H1 (cell line): ENCODE data around the gene GAN. TPM values are rescaled to one million over a fixed set of nuclear protein-coding genes. Genes with fewer than 3 reads are reported as not detected.

Experiments
- CTCF ChIA-PET: fragments of 300-600 bp; sonication (Branson Sonifier 250); formaldehyde crosslinking; loops from one replicate; lab custom pipeline; 2021; ENCODE audit not compliant: partially characterized antibody; lab: Charles Lee
- POLR2A ChIA-PET: fragments of 300-600 bp; sonication (Branson Sonifier 250); formaldehyde crosslinking; loops from one replicate; lab custom pipeline; 2021; ENCODE audit warnings: inconsistent platforms; ENCODE audit not compliant: partially characterized antibody; lab: Charles Lee
- DNase-seq, 2 experiments: peaks; one replicate each; pipeline versions ENCODE4 v3.0.0 to v3.0.0-alpha.2; 2010 to 2022; ENCODE audit warnings: low spot score in 2 of 2, low read depth in 1 of 2, mixed read lengths in 1 of 2
- FAIRE-seq: peaks from 2 replicates; lab custom pipeline; 2011; peaks lifted over from hg19 to GRCh38; lab: Jason Lieb, UNC
- H2AFZ ChIP-seq: 2 replicates; pipeline ENCODE4 v1.8.1; 2012; ENCODE audit warnings: low read length, inconsistent platforms
- H2AK5ac ChIP-seq: 2 replicates; pipeline ENCODE4 v1.6.1; 2013; ENCODE audit warnings: low read depth, low read length
- H2BK120ac ChIP-seq: replicated peaks from 2 replicates; pipeline ENCODE3; 2013; ENCODE audit warnings: low read depth, low read length, inconsistent platforms
- H2BK12ac ChIP-seq: 2 replicates; pipeline ENCODE4 v1.6.1; 2013; ENCODE audit warnings: low read depth, low read length
- H2BK15ac ChIP-seq: 2 replicates; pipeline ENCODE4 v1.6.1; 2013; ENCODE audit warnings: low read length
- H2BK20ac ChIP-seq: 2 replicates; pipeline ENCODE4 v1.6.1; 2013; ENCODE audit warnings: low read length
- H2BK5ac ChIP-seq: 2 replicates; pipeline ENCODE4 v1.6.1; 2013; ENCODE audit warnings: low read depth, low read length
- H3K14ac ChIP-seq: 2 replicates; pipeline ENCODE4 v1.6.1; 2013; ENCODE audit warnings: inconsistent platforms; ENCODE audit not compliant: insufficient read length
- H3K18ac ChIP-seq: 2 replicates; pipeline ENCODE4 v1.6.1; 2013; ENCODE audit warnings: low read length; ENCODE audit errors: extremely low read depth
- H3K23ac ChIP-seq: 2 replicates; pipeline ENCODE4 v1.6.1; 2013; ENCODE audit warnings: inconsistent platforms; ENCODE audit not compliant: insufficient read length
- H3K23me2 ChIP-seq: 2 replicates; pipeline ENCODE4 v1.6.1; 2013; ENCODE audit warnings: low read depth, low read length
- H3K27ac ChIP-seq: 2 replicates; pipeline ENCODE4 v1.6.1; 2011; ENCODE audit warnings: low read depth, low read length, inconsistent platforms
- H3K27me3 ChIP-seq, 4 experiments: replicated peaks in 1 of 4; 1 replicate in 1 of 4; 2 replicates in 3 of 4; pipeline versions ENCODE4 v1.6.1 to v1.8.1; 2011 to 2013; ENCODE audit warnings: low read length in 3 of 4, mild to moderate bottlenecking in 3 of 4, inconsistent platforms in 2 of 4, mixed read lengths in 2 of 4, moderate library complexity in 1 of 4; ENCODE audit not compliant: control insufficient read depth in 3 of 4, insufficient read depth in 3 of 4; ENCODE audit errors: extremely low read depth in 1 of 4
- H3K36me3 ChIP-seq, 4 experiments: 2 replicates each; pipeline versions ENCODE4 v1.6.1 to v1.8.1; 2011 to 2013; ENCODE audit warnings: mild to moderate bottlenecking in 4 of 4, low read length in 3 of 4, moderate library complexity in 2 of 4, control low read depth in 1 of 4, inconsistent platforms in 1 of 4; ENCODE audit not compliant: insufficient read depth in 4 of 4, control insufficient read depth in 2 of 4
- H3K4ac ChIP-seq: replicated peaks from 2 replicates; pipeline ENCODE3; 2013; ENCODE audit warnings: low read length, low read depth, mixed read lengths, inconsistent platforms; ENCODE audit not compliant: insufficient read length
- H3K4me1 ChIP-seq, 4 experiments: replicated peaks in 1 of 4; 1 replicate in 1 of 4; 2 replicates in 3 of 4; pipeline versions ENCODE4 v1.6.1 to v1.8.1; 2011 to 2013; ENCODE audit warnings: low read length in 3 of 4, inconsistent platforms in 2 of 4, mixed read lengths in 1 of 4; ENCODE audit not compliant: insufficient read depth in 4 of 4, control insufficient read depth in 3 of 4
- H3K4me2 ChIP-seq, 2 experiments: 2 replicates each; pipeline versions ENCODE4 v1.6.1 to v1.8.1; 2011 to 2013; ENCODE audit warnings: low read depth in 2 of 2, low read length in 2 of 2, control low read depth in 1 of 2, inconsistent platforms in 1 of 2, mild to moderate bottlenecking in 1 of 2; ENCODE audit not compliant: insufficient read depth in 1 of 2
- H3K4me3 ChIP-seq, 4 experiments: fragments of 200-600, 300-600 bp in 1 of 4; sonication (generic), shearing (Covaris generic), sonication (Bioruptor Twin) in 1 of 4; 2 replicates each; pipeline versions ENCODE4 v1.5.1 to v1.8.1; 2011 to 2016; ENCODE audit warnings: low read length in 4 of 4, low read depth in 3 of 4, control low read depth in 2 of 4, inconsistent platforms in 2 of 4, mild to moderate bottlenecking in 2 of 4, mixed read lengths in 1 of 4, moderate library complexity in 1 of 4; ENCODE audit not compliant: insufficient read depth in 2 of 4; ENCODE audit errors: extremely low read depth in 1 of 4
- H3K56ac ChIP-seq: replicated peaks from 2 replicates; pipeline ENCODE3; 2013; ENCODE audit warnings: low read depth, mild to moderate bottlenecking, mixed read lengths, low read length, inconsistent platforms; ENCODE audit not compliant: insufficient read length
- H3K79me1 ChIP-seq: 2 replicates; pipeline ENCODE4 v1.6.1; 2013; ENCODE audit warnings: low read depth, low read length, control low read depth
- H3K79me2 ChIP-seq, 2 experiments: 2 replicates each; pipeline versions ENCODE4 v1.6.1 to v1.8.1; 2012 to 2013; ENCODE audit warnings: low read length in 2 of 2, mild to moderate bottlenecking in 2 of 2, inconsistent platforms in 1 of 2; ENCODE audit not compliant: insufficient read depth in 2 of 2, control insufficient read depth in 1 of 2
- H3K9ac ChIP-seq, 4 experiments: replicated peaks in 1 of 4; 1 replicate in 1 of 4; 2 replicates in 3 of 4; pipeline versions ENCODE4 v1.6.1 to v1.8.1; 2011 to 2013; ENCODE audit warnings: low read depth in 3 of 4, low read length in 3 of 4, control low read depth in 2 of 4, mild to moderate bottlenecking in 2 of 4, moderate library complexity in 2 of 4, inconsistent platforms in 1 of 4; ENCODE audit errors: extremely low read depth in 1 of 4
- H3K9me3 ChIP-seq, 2 experiments: 2 replicates each; pipeline versions ENCODE4 v1.6.1 to v1.8.1; 2012 to 2013; ENCODE audit warnings: mild to moderate bottlenecking in 2 of 2, moderate library complexity in 2 of 2, control low read depth in 1 of 2, inconsistent platforms in 1 of 2, low read depth in 1 of 2, low read length in 1 of 2, mixed read lengths in 1 of 2; ENCODE audit not compliant: insufficient read depth in 2 of 2
- H4K20me1 ChIP-seq, 2 experiments: replicated peaks in 1 of 2; 2 replicates each; pipeline versions ENCODE3 to v1.8.1; 2011 to 2013; ENCODE audit warnings: inconsistent platforms in 2 of 2, low read length in 2 of 2, mild to moderate bottlenecking in 1 of 2; ENCODE audit not compliant: insufficient read depth in 2 of 2, control insufficient read depth in 1 of 2
- H4K5ac ChIP-seq: 2 replicates; pipeline ENCODE4 v1.6.1; 2013; ENCODE audit warnings: low read length, low read depth, mixed read lengths, inconsistent platforms; ENCODE audit not compliant: insufficient read length
- H4K8ac ChIP-seq: 2 replicates; pipeline ENCODE4 v1.8.0; 2013; ENCODE audit warnings: mild to moderate bottlenecking, moderate library complexity, low read length, inconsistent platforms; ENCODE audit not compliant: insufficient read depth; ENCODE audit errors: extremely low read depth
- H4K91ac ChIP-seq: replicated peaks from 2 replicates; pipeline ENCODE3; 2013; ENCODE audit warnings: low read length, mixed read lengths, inconsistent platforms; ENCODE audit not compliant: insufficient read length
- BACH1 ChIP-seq: IDR thresholded peaks from 2 replicates; pipeline ENCODE4 v1.6.1; 2012; ENCODE audit warnings: low read length, improper control_type of control experiment
- JUN ChIP-seq: IDR thresholded peaks from 2 replicates; pipeline ENCODE4 v1.6.1; 2011; ENCODE audit warnings: low read depth, mild to moderate bottlenecking, improper control_type of control experiment, low read length
- KDM1A ChIP-seq: fragments of 200-600, 300-600 bp; sonication (generic); IDR thresholded peaks from 2 replicates; pipeline ENCODE4 v1.7.1; 2016; ENCODE audit warnings: mild to moderate bottlenecking, low read length, borderline replicate concordance
- SAP30 ChIP-seq: fragments of 300-600 bp; sonication (generic); IDR thresholded peaks from 2 replicates; pipeline ENCODE4 v1.7.1; 2012; ENCODE audit warnings: low read length, moderate library complexity, mild to moderate bottlenecking, inconsistent platforms; ENCODE audit not compliant: insufficient read depth, insufficient replicate concordance
- SUZ12 ChIP-seq: fragments of 200-600 bp; sonication (generic); IDR thresholded peaks from 2 replicates; pipeline ENCODE4 v1.6.1; 2012; ENCODE audit warnings: mild to moderate bottlenecking, inconsistent platforms, low read length, moderate library complexity, mixed read lengths
- ZNF274 ChIP-seq: IDR thresholded peaks from 2 replicates; pipeline ENCODE4 v1.7.0; 2012; ENCODE audit warnings: low read length, borderline replicate concordance; ENCODE audit errors: extremely low read depth
- WGBS, 2 experiments: shearing (Covaris generic) in 1 of 2; methylation state at CpG; one replicate each; pipeline versions ENCODE4 v1.1.6 to v1.1.7; 2013 to 2015; ENCODE audit warnings: low lambda C conversion rate in 2 of 2, mixed read lengths in 2 of 2, inconsistent platforms in 1 of 2, low coverage in 1 of 2, missing lambda C conversion rate in 1 of 2; ENCODE audit not compliant: insufficient replicate concordance in 2 of 2, insufficient coverage in 1 of 2, insufficient read length in 1 of 2; ENCODE audit errors: extremely low coverage in 1 of 2, missing lambda C conversion rate in 1 of 2; 5-methylcytosine and 5-hydroxymethylcytosine counted together
- polyA plus RNA-seq, 7 experiments: library from polyadenylated mRNA; depleted of rRNA in 3 of 7; stranded (reverse) in 5 of 7; unstranded in 2 of 7; fragments of >200 nt in 5 of 7; fragments of 200-250 nt in 2 of 7; gene quantifications; 1 replicate in 5 of 7; 2 replicates in 1 of 7; 4 replicates in 1 of 7; pipeline versions ENCODE4 v1.2.1 to v1.2.3, GENCODE V29; 2011 to 2013; ENCODE audit warnings: missing spikeins in 2 of 7, mixed read lengths in 2 of 7
- total RNA-seq: library from RNA; stranded (reverse); fragmentation: NEBNext Ultra II Directional; extraction: Animal tissue kit (Norgen Biotek cat#: 25700); gene quantifications from 2 replicates; pipeline ENCODE4 v1.2.1, GENCODE V29; 2021
- TF ChIP-seq, protein P1 (sequence below): IDR thresholded peaks from 2 replicates; pipeline ENCODE4 v1.6.1; 2012; ENCODE audit warnings: low read length, inconsistent platforms

Gene GAN
- total and polyA plus RNA-seq, 2 of the 8 experiments (the other 6 are each of a cell fraction or from before 2014, with no cell fraction given) = 4.5 to 23.9 TPM

DNA sequence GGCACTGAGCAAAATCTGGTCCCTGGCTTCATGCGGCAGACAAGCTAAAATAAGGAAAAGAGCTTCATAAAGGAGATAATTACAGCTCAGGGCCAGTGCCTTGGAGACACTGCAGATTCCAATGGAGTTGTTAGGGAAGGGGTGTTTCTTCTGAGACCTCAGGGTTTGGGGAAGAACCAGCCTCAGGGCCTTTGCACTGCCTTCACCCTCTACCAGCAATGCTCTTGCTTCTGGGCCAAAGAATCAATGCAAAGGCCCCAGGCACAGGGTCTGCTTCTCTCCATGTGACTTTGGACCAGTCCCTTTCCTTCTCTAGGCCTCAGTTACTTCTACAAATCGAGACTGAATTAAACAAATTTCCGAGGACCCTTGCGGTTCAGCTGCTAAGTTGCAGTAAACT lies 36.2 kb upstream of the GAN start:
- no peak overlapping the region for H2BK12ac ChIP-seq
- POLR2A ChIA-PET = interaction anchor here (1.4 to 2.8 kb wide), 2 partner anchors 35 to 90 kb away, joined by 3 to 10 read pairs; partner anchors contain the start of gene GAN
- WGBS, 2 experiments = 80% methylated on average over 4 of the region's 4 CpGs; no CpG with 5 or more reads in 1 of the 2 experiments

More for the DNA sequence above, 36.2 kb upstream of the GAN start:
- H3K23ac ChIP-seq = no peak overlapping the region
- H4K5ac ChIP-seq = no peak overlapping the region
- no peaks in the 10 kb centered on the region for H3K9me3 ChIP-seq
- H3K27me3 ChIP-seq = no peaks in the 10 kb centered on the region
- H2BK15ac ChIP-seq = no peak overlapping the region
- H3K79me1 ChIP-seq = no peaks in the 10 kb centered on the region
- no peak overlapping the region for H3K27ac ChIP-seq
- H3K56ac ChIP-seq = no peak overlapping the region
- no peaks in the 10 kb centered on the region for H3K79me2 ChIP-seq
- no peak overlapping the region for H4K8ac ChIP-seq
- H3K9ac ChIP-seq = no peak overlapping the region
- H3K4ac ChIP-seq = no peak overlapping the region
- H2BK120ac ChIP-seq = no peak overlapping the region
- H3K36me3 ChIP-seq = no peaks in the 10 kb centered on the region
- H2BK5ac ChIP-seq = no peak overlapping the region
- no peak overlapping the region for H3K4me2 ChIP-seq
- FAIRE-seq = no peak
- DNase-seq = no peak
- H2BK20ac ChIP-seq = no peak overlapping the region
- no peak overlapping the region for H3K18ac ChIP-seq
- H4K20me1 ChIP-seq = no peaks in the 10 kb centered on the region
- H3K4me3 ChIP-seq = no peak overlapping the region
- TF ChIP-seq, protein P1, sequence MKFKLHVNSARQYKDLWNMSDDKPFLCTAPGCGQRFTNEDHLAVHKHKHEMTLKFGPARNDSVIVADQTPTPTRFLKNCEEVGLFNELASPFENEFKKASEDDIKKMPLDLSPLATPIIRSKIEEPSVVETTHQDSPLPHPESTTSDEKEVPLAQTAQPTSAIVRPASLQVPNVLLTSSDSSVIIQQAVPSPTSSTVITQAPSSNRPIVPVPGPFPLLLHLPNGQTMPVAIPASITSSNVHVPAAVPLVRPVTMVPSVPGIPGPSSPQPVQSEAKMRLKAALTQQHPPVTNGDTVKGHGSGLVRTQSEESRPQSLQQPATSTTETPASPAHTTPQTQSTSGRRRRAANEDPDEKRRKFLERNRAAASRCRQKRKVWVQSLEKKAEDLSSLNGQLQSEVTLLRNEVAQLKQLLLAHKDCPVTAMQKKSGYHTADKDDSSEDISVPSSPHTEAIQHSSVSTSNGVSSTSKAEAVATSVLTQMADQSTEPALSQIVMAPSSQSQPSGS = no peak
- TF ChIP-seq SAP30 (no peak), BACH1 (no peak), JUN (no peak), ZNF274 (no peak), KDM1A (0 out of 2 replicates have a peak, but pooled peaks have one; percentile 15), SUZ12 (no peak)
- H4K91ac ChIP-seq = no peak overlapping the region
- no peak overlapping the region for H2AFZ ChIP-seq
- no peak overlapping the region for H2AK5ac ChIP-seq
- H3K14ac ChIP-seq = no peak overlapping the region
- CTCF ChIA-PET = interaction anchor here (0.7 to 1.8 kb wide), 2 partner anchors 73 to 87 kb away, joined by 3 to 4 read pairs; no protein-coding TSS in a partner anchor
- peaks cover 0 to 3% (median 0%) of the 10 kb centered on the region in 4 experiments; a peak in 1 of 7 replicates for H3K4me1 ChIP-seq
- no peaks in the 10 kb centered on the region for H3K23me2 ChIP-seq
